GM18873 (cell line): ENCODE measurements around the gene URI1.
A peak's percentile ranks its signal among the peaks of the same experiment; 100 is the strongest.
"Not testable (repeated sequence)": the region's sequence is repeated elsewhere in the genome, so short reads cannot be mapped to it uniquely, and the experiment has no call there.

ENCODE experiments used
- ATAC-seq: cut with Tn5 transposase; IDR thresholded peaks from one replicate; pipeline ENCODE4 v1.9.1; 2021; ENCODE audit warnings: mild to moderate bottlenecking, moderate library complexity, moderate number of reproducible peaks; ENCODE audit not compliant: unreplicated experiment, low FRiP score

The URI1 gene

GRCh38 chr19:29941828-29942403 is at the start of gene URI1:
Gene URI1, plus strand, starts transcription at chr19:29942239. Its CDS starts 309 bp downstream, at chr19:29942548.
- ATAC-seq: peak; percentile 60

GRCh38 chr19:29893606-29894284 is 48.3 kb upstream of the URI1 start:
- no peak for ATAC-seq

GRCh38 chr19:29896802-29897201 is 45.2 kb upstream of the URI1 start:
- ATAC-seq: no peak

GRCh38 chr19:29897466-29897865 is 44.6 kb upstream of the URI1 start:
- ATAC-seq: no peak

GRCh38 chr19:29904017-29904416 is 38.0 kb upstream of the URI1 start:
- no peak for ATAC-seq

- ATAC-seq: no peak
These were observed 32.8 kb upstream of the URI1 start for GRCh38 chr19:29908963-29909944.

GRCh38 chr19:29914933-29915332 is 27.1 kb upstream of the URI1 start:
- ATAC-seq: no peak

- ATAC-seq: not testable (repeated sequence)
These were observed 26.2 kb upstream of the URI1 start for GRCh38 chr19:29915832-29916231.

- ATAC-seq: no peak
These were observed 24.1 kb upstream of the URI1 start for GRCh38 chr19:29917911-29918310.

GRCh38 chr19:29918891-29919290 is 23.1 kb upstream of the URI1 start:
- ATAC-seq: no peak

- ATAC-seq: no peak
These were observed 19.1 kb upstream of the URI1 start for GRCh38 chr19:29922972-29923371.

GRCh38 chr19:29923653-29924052 is 18.4 kb upstream of the URI1 start:
- ATAC-seq: no peak

- no peak for ATAC-seq
These were observed 16.0 kb upstream of the URI1 start for GRCh38 chr19:29926031-29926430.

- ATAC-seq: no peak
These were observed 15.2 kb upstream of the URI1 start for GRCh38 chr19:29926801-29927200.

- ATAC-seq: peak; percentile 66
These were observed 14.0 kb upstream of the URI1 start for GRCh38 chr19:29927944-29928625.

GRCh38 chr19:29928831-29929230 is 13.2 kb upstream of the URI1 start:
- ATAC-seq: peak; percentile 75

- no peak for ATAC-seq
These were observed 7.8 kb upstream of the URI1 start for GRCh38 chr19:29934257-29934656.

GRCh38 chr19:29934781-29935180 is 7.3 kb upstream of the URI1 start:
- no peak for ATAC-seq

- no peak for ATAC-seq
These were observed 5.6 kb upstream of the URI1 start for GRCh38 chr19:29936409-29936808.

- no peak for ATAC-seq
These were observed 2.4 kb upstream of the URI1 start for GRCh38 chr19:29939628-29940027.
